B cell (primary cell): Measurements from ENCODE around the gene DGKQ. TPM values are rescaled to one million over a fixed set of nuclear protein-coding genes. Genes with fewer than 3 reads are reported as not detected.

Source experiments
- ATAC-seq: fragments of 200-7000 bp; cut with Tn5 transposase; one replicate; pipeline ENCODE4 v1.10.0; 2021; ENCODE audit warnings: low read depth, mild to moderate bottlenecking, moderate number of reproducible peaks, moderate library complexity
- CTCF ChIA-PET: fragments of 350-600 bp; sonication (Branson Sonifier 250); formaldehyde crosslinking; loops from one replicate; lab custom pipeline; 2021; ENCODE audit warnings: antibody characterized with exemption, inconsistent platforms; lab: Charles Lee
- POLR2A ChIA-PET: fragments of 350-600 bp; sonication (Branson Sonifier 250); formaldehyde crosslinking; loops from one replicate; lab custom pipeline; 2021; ENCODE audit warnings: antibody characterized with exemption; lab: Charles Lee
- DNase-seq: peaks from one replicate; pipeline ENCODE4 v3.0.0; 2013
- H2AFZ ChIP-seq: 2 replicates; pipeline ENCODE4 v1.6.1; 2012; ENCODE audit warnings: mild to moderate bottlenecking, low read depth, low read length; ENCODE audit not compliant: insufficient read depth, poor library complexity, severe bottlenecking
- H3K27ac ChIP-seq, 2 donors: 1 replicate in 1 of 2; 2 replicates in 1 of 2; pipeline ENCODE4 v1.5.1; 2012 to 2013; ENCODE audit warnings: low read length in 2 of 2, mild to moderate bottlenecking in 2 of 2, moderate library complexity in 1 of 2
- H3K27me3 ChIP-seq, 4 experiments: fragments of 200-600 bp in 1 of 4; sonication (generic) in 1 of 4; replicated peaks in 1 of 4; 1 replicate in 2 of 4; 2 replicates in 2 of 4; pipeline versions ENCODE4 v1.6.1 to v1.7.0; 2013 to 2016; ENCODE audit warnings: low read length in 3 of 4, mild to moderate bottlenecking in 2 of 4, mixed read lengths in 1 of 4, moderate library complexity in 1 of 4; ENCODE audit not compliant: insufficient read depth in 4 of 4, control insufficient read depth in 3 of 4; ENCODE audit errors: control extremely low read depth in 1 of 4
- H3K36me3 ChIP-seq, 2 experiments: replicated peaks in 1 of 2; 1 replicate in 1 of 2; 2 replicates in 1 of 2; pipeline versions ENCODE4 v1.6.1 to v1.7.1; 2013; ENCODE audit warnings: low read length in 1 of 2; ENCODE audit not compliant: insufficient read depth in 2 of 2, control insufficient read depth in 1 of 2; ENCODE audit errors: control extremely low read depth in 1 of 2, extremely low read depth in 1 of 2
- H3K4me1 ChIP-seq, 2 donors: fragments of 200-600 bp in 1 of 2; sonication (generic) in 1 of 2; 1 replicate in 1 of 2; 2 replicates in 1 of 2; pipeline versions ENCODE4 v1.5.1 to v1.6.1; 2013 to 2017; ENCODE audit warnings: low read length in 2 of 2; ENCODE audit not compliant: control insufficient read depth in 2 of 2, insufficient read depth in 2 of 2
- H3K4me2 ChIP-seq: replicated peaks from 2 replicates; pipeline ENCODE3; 2012; ENCODE audit warnings: mild to moderate bottlenecking, low read depth, low read length; ENCODE audit not compliant: poor library complexity, severe bottlenecking
- H3K4me3 ChIP-seq, 5 experiments: fragments of 200-600 bp in 1 of 5; sonication (generic) in 1 of 5; 1 replicate in 3 of 5; 2 replicates in 2 of 5; pipeline versions ENCODE4 v1.5.1 to v1.7.0; 2011 to 2016; ENCODE audit warnings: low read length in 4 of 5, mild to moderate bottlenecking in 4 of 5, low read depth in 2 of 5, control low read depth in 1 of 5, moderate library complexity in 1 of 5; ENCODE audit not compliant: insufficient read depth in 1 of 5; ENCODE audit errors: control extremely low read depth in 1 of 5, extremely low read depth in 1 of 5
- H3K79me2 ChIP-seq: fragments of 200-600 bp; sonication (generic); one replicate; pipeline ENCODE4 v1.6.0; 2016; ENCODE audit warnings: low read length; ENCODE audit not compliant: control insufficient read depth, insufficient read depth
- H3K9ac ChIP-seq: fragments of 200-600 bp; sonication (generic); 2 replicates; pipeline ENCODE4 v1.6.1; 2017; ENCODE audit warnings: mild to moderate bottlenecking, low read length, moderate library complexity
- H3K9me3 ChIP-seq, 3 donors: one replicate each; pipeline versions ENCODE4 v1.6.1 to v1.7.1; 2013; ENCODE audit warnings: low read length in 2 of 3; ENCODE audit not compliant: control insufficient read depth in 2 of 3, insufficient read depth in 1 of 3; ENCODE audit errors: control extremely low read depth in 1 of 3
- H4K20me1 ChIP-seq: 2 replicates; pipeline ENCODE4 v1.6.0; 2012; ENCODE audit warnings: mild to moderate bottlenecking, low read length; ENCODE audit not compliant: insufficient read depth, control insufficient read depth, poor library complexity, severe bottlenecking
- H3K27ac Mint-ChIP-seq: one replicate; pipeline ENCODE4 v1.8.0; 2021; ENCODE audit warnings: mixed read lengths
- H3K27me3 Mint-ChIP-seq: one replicate; pipeline ENCODE4 v1.8.0; 2021; ENCODE audit warnings: mixed read lengths
- H3K4me1 Mint-ChIP-seq: one replicate; pipeline ENCODE4 v1.8.0; 2021; ENCODE audit warnings: mixed read lengths
- H3K4me3 Mint-ChIP-seq: one replicate; pipeline ENCODE4 v1.8.0; 2021; ENCODE audit warnings: mixed read lengths
- H3K9me3 Mint-ChIP-seq: one replicate; pipeline ENCODE4 v1.8.0; 2022; ENCODE audit warnings: mixed read lengths; ENCODE audit not compliant: insufficient read depth
- CTCF ChIP-seq: fragments of 200-600 bp; IDR thresholded peaks from one replicate; pipeline ENCODE4 v1.8.0; 2022; ENCODE audit warnings: antibody characterized with exemption, mild to moderate bottlenecking
- EZH2 ChIP-seq: IDR thresholded peaks from 2 replicates; pipeline ENCODE4 v1.6.1; 2012; ENCODE audit warnings: borderline replicate concordance, low read depth, mild to moderate bottlenecking, moderate library complexity, low read length; ENCODE audit not compliant: insufficient read depth, poor library complexity, severe bottlenecking
- WGBS: methylation state at CpG from one replicate; pipeline ENCODE4 v1.1.5; 2013; ENCODE audit warnings: missing lambda C conversion rate; ENCODE audit not compliant: insufficient coverage; 5-methylcytosine and 5-hydroxymethylcytosine counted together
- intact Hi-C: fragments of 100-400 bp; cut with micrococcal nuclease; formaldehyde crosslinking; loops from one replicate; pipeline ENCODE4 v1.10.0; 2022
- polyA plus RNA-seq: library from polyadenylated mRNA; depleted of rRNA; stranded (reverse); fragments of >200 nt; gene quantifications from 2 replicates; pipeline ENCODE4 v1.2.3, GENCODE V29; 2012
- total RNA-seq, 2 donors: library from RNA; stranded (reverse); fragments of 120-200 nt in 1 of 2; gene quantifications; 1 replicate in 1 of 2; 2 replicates in 1 of 2; pipeline versions ENCODE4 v1.2.3 to v1.2.4, GENCODE V29; 2013 to 2022

DGKQ gene
- total and polyA plus RNA-seq, 2 donors (not counting 1 experiment from before 2014, with no cell fraction given), result 22.6 to 30.4 TPM

- Histone ChIP-seq H3K9me3 (peaks cover 0 to 5% (median 0%) of the 10 kb centered on the region in 3 donors), H4K20me1 (peaks cover 74% of the 10 kb centered on the region), H3K4me2 (no peak overlapping the region), H3K27ac (no peak overlapping the region), H3K36me3 (peaks cover 0 to 21% of the 10 kb centered on the region in 2 experiments), H2AFZ (no peak overlapping the region), H3K4me1 (peaks cover 0 to 18% of the 10 kb centered on the region in 2 donors), H3K4me3 (no peak overlapping the region), H3K9ac (no peak overlapping the region), H3K79me2 (peaks cover 54% of the 10 kb centered on the region), H3K27me3 (no peaks in the 10 kb centered on the region)
- DNase-seq (no peak), ATAC-seq (no peak)
- Mint-ChIP-seq H3K4me3 (no peak overlapping the region), H3K4me1 (peaks cover 16% of the 10 kb centered on the region), H3K27ac (no peak overlapping the region), H3K27me3 (no peaks in the 10 kb centered on the region), H3K9me3 (no peaks in the 10 kb centered on the region)
- WGBS, result 99% methylated on average over 13 of the region's 13 CpGs
- ChIA-PET POLR2A (no interaction called here), CTCF (no interaction called here)
- intact Hi-C loops, result no loop called here
- TF ChIP-seq EZH2, result no peak
- no peak for TF ChIP-seq CTCF
Measured at GRCh38 chr4:948936-949300, 24.5 kb downstream of the DGKQ start.

GRCh38 chr4:948101-948935 lies 25.1 kb downstream of the DGKQ start:
- Histone ChIP-seq H4K20me1 (peaks cover 80% of the 10 kb centered on the region), H3K36me3 (peaks cover 0 to 20% of the 10 kb centered on the region in 2 experiments), H3K79me2 (peaks cover 60% of the 10 kb centered on the region), H2AFZ (no peak overlapping the region), H3K4me2 (no peak overlapping the region), H3K9me3 (peaks cover 0 to 2% (median 0%) of the 10 kb centered on the region in 3 donors), H3K27me3 (no peaks in the 10 kb centered on the region), H3K27ac (no peak overlapping the region), H3K4me3 (no peak overlapping the region), H3K9ac (no peak overlapping the region), H3K4me1 (peaks cover 0 to 18% of the 10 kb centered on the region in 2 donors)
- no peaks in the 10 kb centered on the region for H3K27me3 Mint-ChIP-seq
- intact Hi-C loops, result no loop called here
- H3K4me1 Mint-ChIP-seq, result peaks cover 16% of the 10 kb centered on the region
- ChIA-PET POLR2A (no interaction called here), CTCF (no interaction called here)
- no peak for ATAC-seq
- no peaks in the 10 kb centered on the region for H3K9me3 Mint-ChIP-seq
- no peak overlapping the region for H3K4me3 Mint-ChIP-seq
- 96% methylated on average over 33 of the region's 33 CpGs for WGBS
- TF ChIP-seq EZH2 (no peak), CTCF (no peak)
- no peak for DNase-seq
- no peak overlapping the region for H3K27ac Mint-ChIP-seq
